Colon (tissue), 2 donors: ENCODE data around the gene GNG7.
"Not testable (repeated sequence)": the region's sequence is repeated elsewhere in the genome, so short reads cannot be mapped to it uniquely, and the experiment has no call there.

Source experiments
- FAIRE-seq: peaks from 2 replicates; lab custom pipeline; 2012; peaks lifted over from hg19 to GRCh38; lab: Jason Lieb, UNC
- donor health status: control.
- donor health status: control.

GNG7 gene

DNA sequence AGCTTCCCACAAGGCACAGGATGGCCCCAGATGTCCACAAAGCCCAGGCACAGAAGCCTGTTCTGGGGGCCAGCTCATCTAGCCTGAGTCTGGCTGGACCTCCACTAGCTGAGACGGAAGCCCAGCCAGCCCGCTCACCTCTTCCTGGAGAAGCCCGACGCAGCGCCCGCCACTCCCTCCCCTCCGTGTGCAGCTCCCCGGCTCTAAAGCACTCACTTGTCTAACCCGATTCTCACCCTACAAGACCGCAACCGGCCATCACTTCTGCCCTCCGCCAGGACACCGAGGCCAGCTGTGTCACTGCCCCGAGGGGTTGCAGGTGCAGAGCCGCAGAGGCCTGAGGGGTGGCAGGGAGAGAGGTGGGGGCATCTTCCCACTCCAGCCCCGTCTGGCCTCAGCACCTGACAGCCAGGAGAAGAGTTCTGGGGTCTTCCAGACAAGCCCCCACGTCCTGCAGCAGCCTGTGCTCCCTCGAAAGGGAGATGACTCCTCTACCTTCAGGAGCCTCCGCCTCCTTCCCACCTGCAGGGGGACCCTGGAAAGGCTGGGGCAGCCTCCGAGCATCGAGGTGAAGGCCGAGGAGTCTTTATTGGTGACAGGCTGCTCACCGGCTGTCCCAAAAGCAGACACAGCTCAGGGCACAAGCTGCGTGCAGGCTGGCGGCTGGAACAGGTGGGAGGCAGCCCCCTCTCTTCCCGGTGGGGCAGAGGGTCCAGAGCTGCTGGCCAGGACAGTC is 24.6 kb upstream of the GNG7 start:
- FAIRE-seq: no peak

DNA sequence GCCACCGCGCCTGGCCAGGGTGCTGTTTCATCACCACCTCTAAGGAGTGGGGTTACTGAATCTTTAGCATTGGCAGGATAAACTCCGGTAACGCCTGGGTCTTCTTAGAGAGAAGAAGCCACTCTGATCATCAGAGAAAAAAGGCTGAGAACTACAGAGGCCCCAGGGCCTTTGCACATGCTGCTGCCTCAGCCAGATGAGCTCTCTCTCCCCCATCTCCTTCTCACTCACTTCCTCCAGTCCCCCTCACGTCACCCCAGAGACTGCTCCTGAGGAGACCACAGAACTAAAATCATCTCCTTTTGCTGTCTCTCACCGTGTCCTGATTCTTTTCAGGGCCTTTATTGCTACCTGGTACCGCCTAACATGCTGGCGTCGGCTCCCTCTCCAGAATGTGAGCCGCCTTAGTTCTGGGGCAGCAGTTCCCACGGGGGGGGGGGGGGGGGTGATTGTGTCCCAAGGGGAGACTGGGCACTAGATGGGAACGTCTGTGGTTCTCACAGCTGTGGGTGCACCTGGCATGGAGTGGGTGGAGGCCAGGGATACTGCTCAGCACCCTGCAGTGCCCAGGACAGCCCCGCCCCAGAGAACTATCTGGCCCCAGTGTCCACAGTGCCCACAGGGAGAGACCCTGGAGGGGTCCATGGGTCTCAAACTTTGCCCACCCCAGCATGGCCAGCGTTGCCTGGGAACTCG is 23.8 kb upstream of the GNG7 start:
- FAIRE-seq: no peak

- FAIRE-seq: no peak
Measured at GRCh38 chr19:2724148-2724557, 21.7 kb upstream of the GNG7 start.

- no peak for FAIRE-seq
Measured at GRCh38 chr19:2723747-2724146, 21.3 kb upstream of the GNG7 start.

- FAIRE-seq: no peak
Measured at GRCh38 chr19:2723345-2723715, 20.8 kb upstream of the GNG7 start.

DNA sequence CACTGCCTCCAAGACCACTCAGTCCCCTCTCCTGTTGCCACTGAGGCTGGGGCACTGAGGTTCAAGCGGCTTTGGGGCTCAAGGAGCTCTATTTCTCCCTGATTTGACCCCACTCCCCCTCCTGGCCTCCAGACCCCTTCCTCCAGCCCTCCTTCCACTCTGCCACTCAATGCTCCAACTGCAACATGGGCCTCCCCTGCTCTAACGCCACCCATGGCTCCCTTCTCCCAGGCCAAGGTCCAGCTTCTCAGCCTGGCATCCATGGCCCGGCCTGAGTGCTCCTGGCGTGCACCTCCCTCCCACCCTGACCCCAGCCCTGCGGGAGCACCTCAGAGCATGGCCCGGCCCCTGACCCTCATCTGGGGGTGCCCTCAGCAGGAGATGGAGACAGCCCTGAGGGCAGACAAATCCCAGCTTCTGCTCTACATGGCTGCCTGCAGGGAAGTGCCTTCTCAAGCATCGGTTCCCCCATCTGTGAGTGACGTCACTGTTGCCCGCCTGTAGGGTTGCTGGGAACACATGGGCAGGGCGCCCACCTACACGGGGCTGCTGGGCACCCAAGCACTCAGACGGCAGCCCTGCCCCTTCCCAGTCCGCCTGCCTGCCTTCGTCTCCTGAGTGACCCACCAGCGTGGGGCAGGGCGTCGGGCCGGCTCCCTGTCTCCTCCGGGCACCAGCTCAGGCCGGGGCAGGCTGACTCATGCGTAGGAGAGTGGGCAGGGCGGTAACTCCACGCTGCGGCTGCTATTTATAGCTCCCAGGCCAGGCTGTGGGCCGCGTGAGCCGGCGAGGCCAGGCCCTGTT is 20.2 kb upstream of the GNG7 start:
- no peak for FAIRE-seq

DNA sequence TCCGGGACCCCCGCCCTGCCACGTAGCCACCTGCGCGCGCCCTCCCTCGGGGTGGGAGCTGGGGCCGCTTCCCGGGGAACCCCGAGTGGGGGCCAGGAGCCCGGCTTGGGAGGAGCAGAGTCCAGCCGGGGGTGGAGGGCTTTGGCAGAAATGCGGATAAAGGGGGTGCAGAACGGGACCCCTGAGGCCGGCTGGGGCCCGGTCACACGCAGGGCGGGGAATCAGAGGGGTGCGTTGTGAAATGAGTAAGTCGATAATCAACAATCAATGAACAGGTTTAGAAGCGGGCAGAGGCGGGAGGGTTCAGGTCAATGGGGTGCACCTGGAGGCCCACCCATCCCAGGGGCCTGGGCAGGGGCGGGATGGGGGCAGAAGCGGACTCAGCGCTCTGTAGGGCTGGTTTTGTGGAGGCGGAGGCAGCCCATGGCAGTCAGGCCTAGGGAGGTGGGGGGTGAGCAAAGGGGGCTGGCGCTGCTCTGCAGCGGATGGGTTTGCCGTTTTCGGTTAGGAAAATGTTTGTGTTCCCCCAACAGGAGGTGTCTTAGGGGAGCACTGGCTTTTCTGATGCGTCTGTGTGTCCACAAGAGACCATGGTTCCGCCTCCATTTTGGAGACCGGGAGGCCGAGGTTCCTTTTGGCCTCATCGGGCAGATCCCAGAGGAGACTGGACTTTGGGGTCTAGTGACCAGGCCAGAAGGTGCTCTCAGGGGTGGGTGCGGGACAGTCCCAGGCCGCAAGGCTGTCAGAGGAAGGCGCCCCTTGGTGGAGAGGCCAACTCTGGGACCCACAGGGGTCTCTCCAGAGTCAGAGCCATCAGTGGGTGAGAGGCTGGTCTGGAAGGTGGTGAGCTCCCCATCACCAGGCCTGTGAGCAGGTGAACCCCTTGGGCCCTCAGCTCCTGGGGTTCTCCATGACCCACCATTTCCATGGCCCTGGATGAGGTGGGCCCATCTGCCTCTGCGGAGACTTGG is 19.4 kb upstream of the GNG7 start:
- no peak for FAIRE-seq

DNA sequence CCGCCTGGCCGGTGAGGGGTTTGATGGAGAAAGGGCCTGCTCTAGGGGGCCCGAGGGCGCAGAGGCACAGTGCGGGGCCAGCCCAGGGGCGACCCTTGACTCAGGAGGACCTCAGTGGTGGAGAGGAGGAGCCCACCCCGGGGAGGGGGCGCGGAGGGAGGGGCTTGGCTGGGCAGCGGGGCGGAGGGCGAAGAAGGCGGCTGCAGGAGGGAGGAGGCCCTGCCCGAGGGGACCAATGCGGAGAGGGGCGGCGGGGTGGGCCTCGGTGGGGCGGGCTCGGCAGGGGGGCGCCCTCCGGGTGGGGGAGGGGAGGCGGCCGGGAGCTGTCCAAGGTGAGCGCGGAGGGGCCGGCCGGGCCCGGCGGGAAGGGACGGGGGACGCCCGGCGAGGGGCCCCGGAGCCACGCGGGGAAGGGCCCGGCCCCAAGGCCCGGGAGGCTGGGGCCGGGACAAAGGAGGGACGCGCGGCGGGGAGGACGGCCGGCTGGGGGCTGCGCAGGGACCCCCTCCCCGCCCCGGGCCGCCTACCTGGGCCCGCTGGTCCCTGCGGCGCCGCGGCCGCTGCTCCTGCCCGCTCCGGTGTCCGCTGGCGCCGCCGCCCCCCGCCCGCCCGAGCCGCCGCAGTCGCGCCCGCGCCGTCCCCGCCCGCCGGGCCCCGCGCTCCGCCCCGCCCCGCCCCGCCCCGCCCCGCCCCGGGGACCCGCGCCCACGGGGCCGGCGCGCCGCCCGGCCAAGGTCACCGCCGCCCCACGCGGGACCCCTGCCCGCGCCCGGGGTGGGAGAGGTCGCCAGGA is 18.5 kb upstream of the GNG7 start, which contains the start of gene DIRAS1:
DIRAS1 (minus strand) TSS at position 596 of the 793 bp plus-strand sequence. CDS start 3,566 bp downstream, outside the sequence.
- no peak for FAIRE-seq

GRCh38 chr19:2719920-2720776 is 17.7 kb upstream of the GNG7 start:
- FAIRE-seq: no peak

DNA sequence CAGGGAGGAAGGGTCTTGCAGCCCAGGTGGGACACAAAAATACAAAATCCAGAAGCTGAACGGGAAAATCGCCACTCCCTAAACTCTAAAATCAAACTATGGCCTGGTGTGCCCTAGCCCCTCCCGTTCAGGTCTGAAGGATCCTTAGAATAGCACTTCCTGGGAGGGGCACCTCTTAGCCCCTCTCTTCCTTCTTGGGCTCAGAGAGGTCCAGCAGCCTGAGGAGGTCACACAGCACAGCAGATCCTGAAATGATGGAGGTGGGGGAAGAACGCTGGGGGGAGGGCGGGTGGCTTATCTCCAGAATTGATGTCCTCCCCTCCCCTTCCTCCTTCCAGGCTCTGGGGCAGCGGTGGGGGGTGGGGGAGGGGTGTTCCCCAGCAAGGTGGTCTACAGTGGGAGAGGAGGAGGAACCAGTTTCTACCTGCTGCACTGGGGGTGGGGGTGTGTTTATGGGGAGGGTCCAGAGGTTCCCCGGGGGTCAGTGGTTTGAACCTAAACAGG is 16.8 kb upstream of the GNG7 start:
- FAIRE-seq: no peak

- no peak for FAIRE-seq
Measured at GRCh38 chr19:2717638-2718541, 15.4 kb upstream of the GNG7 start.

GRCh38 chr19:2716722-2717637 is 14.5 kb upstream of the GNG7 start:
- no peak for FAIRE-seq

GRCh38 chr19:2716275-2716650 is 13.8 kb upstream of the GNG7 start:
- FAIRE-seq: no peak

- FAIRE-seq: no peak
Measured at GRCh38 chr19:2715470-2716274, 13.2 kb upstream of the GNG7 start.

DNA sequence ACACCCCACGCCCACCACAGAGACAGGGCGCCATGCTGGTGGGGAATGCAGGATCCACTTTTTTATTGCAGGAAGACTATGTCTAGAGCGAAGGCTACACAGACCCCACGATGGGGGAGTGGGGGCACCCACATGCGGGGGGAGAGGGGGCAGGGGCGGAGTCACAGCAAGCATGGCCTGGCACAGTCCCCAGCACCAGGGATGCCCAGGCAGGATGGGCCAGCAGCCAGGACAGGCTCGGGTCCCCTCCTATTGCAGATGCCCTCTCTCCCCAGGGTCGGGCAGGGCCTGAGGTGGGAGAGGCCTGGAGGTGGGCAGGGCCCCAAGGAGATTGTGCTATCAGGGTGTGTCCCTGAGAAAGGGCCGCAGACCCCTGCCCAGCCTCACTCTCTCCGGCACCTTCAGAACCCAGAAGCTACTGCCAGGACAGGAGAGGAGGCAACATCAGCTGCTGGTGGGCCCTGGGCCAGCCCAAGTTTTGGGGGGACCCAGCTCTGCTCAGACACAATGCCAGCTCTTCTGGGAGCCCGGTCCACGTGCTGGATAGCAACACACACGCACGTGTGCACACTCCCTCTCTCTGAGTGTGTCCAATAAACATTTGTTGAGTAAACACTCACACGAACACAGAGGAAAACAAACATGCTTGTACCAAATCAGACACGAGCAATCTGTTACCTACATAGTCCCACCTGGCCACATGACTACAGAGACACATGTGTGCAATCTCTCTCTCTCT is 12.2 kb upstream of the GNG7 start:
- no peak for FAIRE-seq

DNA sequence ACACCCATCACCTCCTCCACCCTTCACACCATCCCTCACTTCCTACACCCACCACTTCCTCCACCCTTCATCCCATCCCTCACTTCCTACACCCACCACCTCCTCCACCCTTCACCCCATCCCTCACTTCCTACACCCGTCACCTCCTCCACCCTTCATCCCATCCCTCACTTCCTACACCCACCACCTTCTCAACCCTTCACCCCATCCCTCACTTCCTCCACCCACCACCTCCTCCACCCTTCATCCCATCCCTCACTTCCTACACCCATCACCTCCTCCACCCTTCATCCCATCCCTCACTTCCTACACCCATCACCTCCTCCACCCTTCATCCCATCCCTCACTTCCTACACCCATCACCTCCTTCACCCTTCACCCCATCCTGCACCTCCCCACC is 11.6 kb upstream of the GNG7 start:
- FAIRE-seq: not testable (repeated sequence)
